H1 (cell line): Measurements from ENCODE around the gene TMPRSS4. TPM values are rescaled to one million over a fixed set of nuclear protein-coding genes. Genes with fewer than 3 reads are reported as not detected.

ENCODE experiments used
- CTCF ChIA-PET: fragments of 300-600 bp; sonication (Branson Sonifier 250); formaldehyde crosslinking; loops from one replicate; lab custom pipeline; 2021; ENCODE audit not compliant: partially characterized antibody; lab: Charles Lee
- POLR2A ChIA-PET: fragments of 300-600 bp; sonication (Branson Sonifier 250); formaldehyde crosslinking; loops from one replicate; lab custom pipeline; 2021; ENCODE audit warnings: inconsistent platforms; ENCODE audit not compliant: partially characterized antibody; lab: Charles Lee
- DNase-seq, 2 experiments: peaks; one replicate each; pipeline versions ENCODE4 v3.0.0 to v3.0.0-alpha.2; 2010 to 2022; ENCODE audit warnings: low spot score in 2 of 2, low read depth in 1 of 2, mixed read lengths in 1 of 2
- FAIRE-seq: peaks from 2 replicates; lab custom pipeline; 2011; peaks lifted over from hg19 to GRCh38; lab: Jason Lieb, UNC
- H2AFZ ChIP-seq: 2 replicates; pipeline ENCODE4 v1.8.1; 2012; ENCODE audit warnings: low read length, inconsistent platforms
- H2AK5ac ChIP-seq: 2 replicates; pipeline ENCODE4 v1.6.1; 2013; ENCODE audit warnings: low read depth, low read length
- H2BK120ac ChIP-seq: replicated peaks from 2 replicates; pipeline ENCODE3; 2013; ENCODE audit warnings: low read depth, low read length, inconsistent platforms
- H2BK12ac ChIP-seq: 2 replicates; pipeline ENCODE4 v1.6.1; 2013; ENCODE audit warnings: low read depth, low read length
- H2BK15ac ChIP-seq: 2 replicates; pipeline ENCODE4 v1.6.1; 2013; ENCODE audit warnings: low read length
- H2BK20ac ChIP-seq: 2 replicates; pipeline ENCODE4 v1.6.1; 2013; ENCODE audit warnings: low read length
- H2BK5ac ChIP-seq: 2 replicates; pipeline ENCODE4 v1.6.1; 2013; ENCODE audit warnings: low read depth, low read length
- H3K14ac ChIP-seq: 2 replicates; pipeline ENCODE4 v1.6.1; 2013; ENCODE audit warnings: inconsistent platforms; ENCODE audit not compliant: insufficient read length
- H3K18ac ChIP-seq: 2 replicates; pipeline ENCODE4 v1.6.1; 2013; ENCODE audit warnings: low read length; ENCODE audit errors: extremely low read depth
- H3K23ac ChIP-seq: 2 replicates; pipeline ENCODE4 v1.6.1; 2013; ENCODE audit warnings: inconsistent platforms; ENCODE audit not compliant: insufficient read length
- H3K23me2 ChIP-seq: 2 replicates; pipeline ENCODE4 v1.6.1; 2013; ENCODE audit warnings: low read depth, low read length
- H3K27ac ChIP-seq: 2 replicates; pipeline ENCODE4 v1.6.1; 2011; ENCODE audit warnings: low read depth, low read length, inconsistent platforms
- H3K27me3 ChIP-seq, 4 experiments: replicated peaks in 1 of 4; 1 replicate in 1 of 4; 2 replicates in 3 of 4; pipeline versions ENCODE4 v1.6.1 to v1.8.1; 2011 to 2013; ENCODE audit warnings: low read length in 3 of 4, mild to moderate bottlenecking in 3 of 4, inconsistent platforms in 2 of 4, mixed read lengths in 2 of 4, moderate library complexity in 1 of 4; ENCODE audit not compliant: control insufficient read depth in 3 of 4, insufficient read depth in 3 of 4; ENCODE audit errors: extremely low read depth in 1 of 4
- H3K36me3 ChIP-seq, 4 experiments: 2 replicates each; pipeline versions ENCODE4 v1.6.1 to v1.8.1; 2011 to 2013; ENCODE audit warnings: mild to moderate bottlenecking in 4 of 4, low read length in 3 of 4, moderate library complexity in 2 of 4, control low read depth in 1 of 4, inconsistent platforms in 1 of 4; ENCODE audit not compliant: insufficient read depth in 4 of 4, control insufficient read depth in 2 of 4
- H3K4ac ChIP-seq: replicated peaks from 2 replicates; pipeline ENCODE3; 2013; ENCODE audit warnings: low read length, low read depth, mixed read lengths, inconsistent platforms; ENCODE audit not compliant: insufficient read length
- H3K4me1 ChIP-seq, 4 experiments: replicated peaks in 1 of 4; 1 replicate in 1 of 4; 2 replicates in 3 of 4; pipeline versions ENCODE4 v1.6.1 to v1.8.1; 2011 to 2013; ENCODE audit warnings: low read length in 3 of 4, inconsistent platforms in 2 of 4, mixed read lengths in 1 of 4; ENCODE audit not compliant: insufficient read depth in 4 of 4, control insufficient read depth in 3 of 4
- H3K4me2 ChIP-seq, 2 experiments: 2 replicates each; pipeline versions ENCODE4 v1.6.1 to v1.8.1; 2011 to 2013; ENCODE audit warnings: low read depth in 2 of 2, low read length in 2 of 2, control low read depth in 1 of 2, inconsistent platforms in 1 of 2, mild to moderate bottlenecking in 1 of 2; ENCODE audit not compliant: insufficient read depth in 1 of 2
- H3K4me3 ChIP-seq, 4 experiments: fragments of 200-600, 300-600 bp in 1 of 4; sonication (generic), shearing (Covaris generic), sonication (Bioruptor Twin) in 1 of 4; 2 replicates each; pipeline versions ENCODE4 v1.5.1 to v1.8.1; 2011 to 2016; ENCODE audit warnings: low read length in 4 of 4, low read depth in 3 of 4, control low read depth in 2 of 4, inconsistent platforms in 2 of 4, mild to moderate bottlenecking in 2 of 4, mixed read lengths in 1 of 4, moderate library complexity in 1 of 4; ENCODE audit not compliant: insufficient read depth in 2 of 4; ENCODE audit errors: extremely low read depth in 1 of 4
- H3K56ac ChIP-seq: replicated peaks from 2 replicates; pipeline ENCODE3; 2013; ENCODE audit warnings: low read depth, mild to moderate bottlenecking, mixed read lengths, low read length, inconsistent platforms; ENCODE audit not compliant: insufficient read length
- H3K79me1 ChIP-seq: 2 replicates; pipeline ENCODE4 v1.6.1; 2013; ENCODE audit warnings: low read depth, low read length, control low read depth
- H3K79me2 ChIP-seq, 2 experiments: 2 replicates each; pipeline versions ENCODE4 v1.6.1 to v1.8.1; 2012 to 2013; ENCODE audit warnings: low read length in 2 of 2, mild to moderate bottlenecking in 2 of 2, inconsistent platforms in 1 of 2; ENCODE audit not compliant: insufficient read depth in 2 of 2, control insufficient read depth in 1 of 2
- H3K9ac ChIP-seq, 4 experiments: replicated peaks in 1 of 4; 1 replicate in 1 of 4; 2 replicates in 3 of 4; pipeline versions ENCODE4 v1.6.1 to v1.8.1; 2011 to 2013; ENCODE audit warnings: low read depth in 3 of 4, low read length in 3 of 4, control low read depth in 2 of 4, mild to moderate bottlenecking in 2 of 4, moderate library complexity in 2 of 4, inconsistent platforms in 1 of 4; ENCODE audit errors: extremely low read depth in 1 of 4
- H3K9me3 ChIP-seq, 2 experiments: 2 replicates each; pipeline versions ENCODE4 v1.6.1 to v1.8.1; 2012 to 2013; ENCODE audit warnings: mild to moderate bottlenecking in 2 of 2, moderate library complexity in 2 of 2, control low read depth in 1 of 2, inconsistent platforms in 1 of 2, low read depth in 1 of 2, low read length in 1 of 2, mixed read lengths in 1 of 2; ENCODE audit not compliant: insufficient read depth in 2 of 2
- H4K20me1 ChIP-seq, 2 experiments: replicated peaks in 1 of 2; 2 replicates each; pipeline versions ENCODE3 to v1.8.1; 2011 to 2013; ENCODE audit warnings: inconsistent platforms in 2 of 2, low read length in 2 of 2, mild to moderate bottlenecking in 1 of 2; ENCODE audit not compliant: insufficient read depth in 2 of 2, control insufficient read depth in 1 of 2
- H4K5ac ChIP-seq: 2 replicates; pipeline ENCODE4 v1.6.1; 2013; ENCODE audit warnings: low read length, low read depth, mixed read lengths, inconsistent platforms; ENCODE audit not compliant: insufficient read length
- H4K8ac ChIP-seq: 2 replicates; pipeline ENCODE4 v1.8.0; 2013; ENCODE audit warnings: mild to moderate bottlenecking, moderate library complexity, low read length, inconsistent platforms; ENCODE audit not compliant: insufficient read depth; ENCODE audit errors: extremely low read depth
- H4K91ac ChIP-seq: replicated peaks from 2 replicates; pipeline ENCODE3; 2013; ENCODE audit warnings: low read length, mixed read lengths, inconsistent platforms; ENCODE audit not compliant: insufficient read length
- CHD2 ChIP-seq: IDR thresholded peaks from 2 replicates; pipeline ENCODE4 v1.6.1; 2012; ENCODE audit warnings: low read length, improper control_type of control experiment
- E2F6 ChIP-seq: IDR thresholded peaks from 2 replicates; pipeline ENCODE4 v1.6.1; 2012; ENCODE audit warnings: inconsistent platforms
- EP300 ChIP-seq, 2 experiments: IDR thresholded peaks; 1 replicate in 1 of 2; 2 replicates in 1 of 2; pipeline ENCODE4 v1.6.1; 2011 to 2012; ENCODE audit warnings: low read depth in 2 of 2, low read length in 2 of 2, mild to moderate bottlenecking in 2 of 2, borderline replicate concordance in 1 of 2, inconsistent platforms in 1 of 2, moderate library complexity in 1 of 2
- FOSL1 ChIP-seq: IDR thresholded peaks from 2 replicates; pipeline ENCODE4 v1.6.1; 2011; ENCODE audit warnings: mild to moderate bottlenecking, low read depth, low read length, moderate library complexity; ENCODE audit not compliant: insufficient read depth
- GTF2F1 ChIP-seq: IDR thresholded peaks from 2 replicates; pipeline ENCODE4 v1.6.1; 2012; ENCODE audit warnings: low read depth, low read length, improper control_type of control experiment, borderline replicate concordance
- KDM1A ChIP-seq: fragments of 200-600, 300-600 bp; sonication (generic); IDR thresholded peaks from 2 replicates; pipeline ENCODE4 v1.7.1; 2016; ENCODE audit warnings: mild to moderate bottlenecking, low read length, borderline replicate concordance
- KDM5A ChIP-seq: fragments of 200-600 bp; IDR thresholded peaks from 2 replicates; pipeline ENCODE4 v1.7.1; 2012; ENCODE audit warnings: mild to moderate bottlenecking, low read length, inconsistent platforms, mixed read lengths
- PHF8 ChIP-seq: fragments of 200-600 bp; sonication (generic); conservative IDR thresholded peaks from 2 replicates; pipeline ENCODE4 v1.7.1; 2012; ENCODE audit warnings: low read depth, mild to moderate bottlenecking, inconsistent platforms, low read length, moderate library complexity
- POU5F1 ChIP-seq: IDR thresholded peaks from 2 replicates; pipeline ENCODE4 v1.6.1; 2011; ENCODE audit warnings: low read depth, mild to moderate bottlenecking, low read length, moderate library complexity
- RAD21 ChIP-seq, 2 experiments: IDR thresholded peaks in 1 of 2; conservative IDR thresholded peaks in 1 of 2; 2 replicates each; pipeline ENCODE4 v1.6.1; 2011; ENCODE audit warnings: low read depth in 2 of 2, low read length in 2 of 2, improper control_type of control experiment in 1 of 2, inconsistent platforms in 1 of 2, mild to moderate bottlenecking in 1 of 2, moderate library complexity in 1 of 2
- RFX5 ChIP-seq: IDR thresholded peaks from 2 replicates; pipeline ENCODE4 v1.6.1; 2011; ENCODE audit warnings: low read depth, low read length, improper control_type of control experiment, borderline replicate concordance
- SP4 ChIP-seq: IDR thresholded peaks from 2 replicates; pipeline ENCODE4 v1.6.1; 2012; ENCODE audit warnings: low read length, inconsistent platforms
- WGBS, 2 experiments: shearing (Covaris generic) in 1 of 2; methylation state at CpG; one replicate each; pipeline versions ENCODE4 v1.1.6 to v1.1.7; 2013 to 2015; ENCODE audit warnings: low lambda C conversion rate in 2 of 2, mixed read lengths in 2 of 2, inconsistent platforms in 1 of 2, low coverage in 1 of 2, missing lambda C conversion rate in 1 of 2; ENCODE audit not compliant: insufficient replicate concordance in 2 of 2, insufficient coverage in 1 of 2, insufficient read length in 1 of 2; ENCODE audit errors: extremely low coverage in 1 of 2, missing lambda C conversion rate in 1 of 2; 5-methylcytosine and 5-hydroxymethylcytosine counted together
- polyA plus RNA-seq, 7 experiments: library from polyadenylated mRNA; depleted of rRNA in 3 of 7; stranded (reverse) in 5 of 7; unstranded in 2 of 7; fragments of >200 nt in 5 of 7; fragments of 200-250 nt in 2 of 7; gene quantifications; 1 replicate in 5 of 7; 2 replicates in 1 of 7; 4 replicates in 1 of 7; pipeline versions ENCODE4 v1.2.1 to v1.2.3, GENCODE V29; 2011 to 2013; ENCODE audit warnings: missing spikeins in 2 of 7, mixed read lengths in 2 of 7
- total RNA-seq: library from RNA; stranded (reverse); fragmentation: NEBNext Ultra II Directional; extraction: Animal tissue kit (Norgen Biotek cat#: 25700); gene quantifications from 2 replicates; pipeline ENCODE4 v1.2.1, GENCODE V29; 2021

Gene TMPRSS4
- total and polyA plus RNA-seq, 2 of the 8 experiments (the other 6 are each of a cell fraction or from before 2014, with no cell fraction given), result 0.11 to 0.58 TPM

DNA sequence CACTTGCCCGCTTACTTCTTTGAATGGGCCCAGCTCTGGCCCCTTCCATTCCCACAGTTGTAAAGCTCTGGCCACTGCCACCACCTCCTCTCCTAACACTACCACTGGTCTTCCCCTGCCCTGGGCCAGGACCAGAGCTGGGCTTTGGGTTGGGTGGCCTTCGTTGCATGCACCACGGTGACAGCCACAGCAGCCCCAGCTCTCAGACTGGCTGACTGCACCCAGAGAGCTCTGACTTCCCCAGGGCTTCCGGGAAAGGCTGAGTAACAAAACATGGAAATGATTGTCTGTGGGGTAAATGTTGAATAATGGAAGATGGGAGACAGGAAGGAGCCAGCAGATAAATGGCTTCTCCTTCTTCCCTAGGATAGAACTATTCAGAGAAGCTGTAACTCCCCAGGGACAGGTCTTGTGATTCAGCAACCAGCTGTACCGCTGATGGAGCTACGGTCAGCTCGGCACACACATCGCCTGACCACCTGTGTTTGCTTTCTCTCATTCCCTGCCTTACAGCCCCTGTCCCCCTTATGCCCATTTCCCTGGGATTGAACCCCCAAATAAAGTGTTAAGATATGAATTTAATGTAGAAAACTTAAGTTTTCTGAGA, 48.2 kb downstream of the TMPRSS4 start:
- H3K9me3 ChIP-seq, result no peaks in the 10 kb centered on the region
- no peak overlapping the region for H4K91ac ChIP-seq
- no peak overlapping the region for H3K18ac ChIP-seq
- FAIRE-seq (no peak), DNase-seq (no peak)
- WGBS, 2 experiments, result 89% methylated on average over 8 of the region's 8 CpGs; no CpG with 5 or more reads in 1 of the 2 experiments
- H2BK12ac ChIP-seq, result no peak overlapping the region
- H3K23ac ChIP-seq, result no peak overlapping the region
- peak overlapping the region; percentile 8 for H3K4ac ChIP-seq
- CTCF ChIA-PET, result interaction anchor here (0.5 to 1.8 kb wide), 9 partner anchors 9 to 1231 kb away, joined by 3 to 7 read pairs (median 3); no protein-coding TSS in a partner anchor
- no peak overlapping the region for H4K8ac ChIP-seq
- POLR2A ChIA-PET, result interaction anchor here (1.7 kb wide), 1 partner anchor 8 kb away, joined by 6 read pairs; no protein-coding TSS in a partner anchor
- no peak overlapping the region for H4K5ac ChIP-seq
- no peak overlapping the region for H2AK5ac ChIP-seq
- peaks cover 0 to 2% (median 0%) of the 10 kb centered on the region in 4 experiments; a peak in 1 of 7 replicates for H3K4me1 ChIP-seq
- no peak overlapping the region for H3K14ac ChIP-seq
- H2BK120ac ChIP-seq, result no peak overlapping the region
- no peak overlapping the region for H2BK20ac ChIP-seq
- no peak overlapping the region for H3K4me3 ChIP-seq
- no peaks in the 10 kb centered on the region for H4K20me1 ChIP-seq
- no peak overlapping the region for H3K4me2 ChIP-seq
- no peak overlapping the region for H3K9ac ChIP-seq
- H3K27ac ChIP-seq, result no peak overlapping the region
- no peaks in the 10 kb centered on the region for H3K36me3 ChIP-seq
- H3K23me2 ChIP-seq, result no peaks in the 10 kb centered on the region; the same call in 1 of the 2 replicates
- no peak overlapping the region for H2AFZ ChIP-seq
- no peaks in the 10 kb centered on the region for H3K27me3 ChIP-seq
- no peak overlapping the region for H2BK5ac ChIP-seq
- no peak overlapping the region for H2BK15ac ChIP-seq
- H3K56ac ChIP-seq, result no peak overlapping the region
- no peaks in the 10 kb centered on the region for H3K79me1 ChIP-seq
- H3K79me2 ChIP-seq, result no peaks in the 10 kb centered on the region
- TF ChIP-seq GTF2F1 (no peak), CHD2 (no peak), EP300 (IDR thresholded peaks at IDR 0.05; ENCODE audit: borderline replicate concordance in 1 of 2, low read depth in 2 of 2, low read length in 2 of 2) (no peak), KDM5A (no peak), FOSL1 (no peak), E2F6 (no peak), KDM1A (no peak), PHF8 (no peak), RFX5 (no peak), SP4 (no peak), RAD21 (IDR thresholded peaks at IDR 0.05 in 1 of 2, conservative IDR thresholded peaks at IDR 0.05 in 1 of 2; ENCODE audit: low read depth in 2 of 2, low read length in 2 of 2) (no peak), POU5F1 (no peak)
